ENCODE results near the gene RDH8. TPM values are rescaled to one million over a fixed set of nuclear protein-coding genes. Genes with fewer than 3 reads are reported as not detected.

Gene RDH8
- total RNA-seq, 1 experiment from 2014 or later, result not detected

DNA sequence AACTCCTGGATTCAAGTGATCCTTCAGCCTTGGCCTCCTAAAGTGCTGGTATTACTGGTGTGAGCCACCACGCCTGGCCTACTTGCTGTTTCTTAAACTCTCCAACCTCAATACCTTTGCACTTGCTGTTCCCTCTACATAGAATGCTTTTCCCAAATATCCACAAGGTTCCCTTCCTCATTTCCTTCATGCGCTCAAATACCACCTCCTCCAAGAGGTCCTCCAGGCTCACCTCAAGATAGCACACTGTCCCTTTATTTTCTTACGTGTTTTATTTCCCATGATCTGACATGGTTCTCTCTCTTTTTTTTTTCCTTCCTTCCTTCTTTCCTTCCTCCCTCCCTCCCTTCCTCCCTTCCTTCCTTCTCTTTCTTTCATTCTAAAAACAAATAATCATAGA, 13.5 kb downstream of the RDH8 start:
- no peaks in the 10 kb centered on the region for H3K4me1 ChIP-seq
- no peaks in the 10 kb centered on the region for H3K9me3 ChIP-seq
- CTCF ChIA-PET, result interaction anchor here (1.3 to 1.7 kb wide), 3 partner anchors 26 to 95 kb away, joined by 3 to 34 read pairs (median 29); no protein-coding TSS in a partner anchor
- Mint-ChIP-seq H3K27me3 (ENCODE audit: insufficient read depth, unreplicated experiment) (peaks cover 13% of the 10 kb centered on the region), H3K9me3 (ENCODE audit: unreplicated experiment) (no peaks in the 10 kb centered on the region), H3K4me1 (ENCODE audit: low read depth, unreplicated experiment) (no peaks in the 10 kb centered on the region), H3K27ac (ENCODE audit: unreplicated experiment) (no peak overlapping the region), H3K36me3 (ENCODE audit: insufficient read depth, unreplicated experiment) (peaks cover 4% of the 10 kb centered on the region), H3K4me3 (ENCODE audit: unreplicated experiment) (no peak overlapping the region)
- no TSS peak for BruUV-seq (replicated peaks)
- H3K36me3 ChIP-seq (ENCODE audit: control insufficient read depth, insufficient read depth, low read length), result no peaks in the 10 kb centered on the region
- DNase-seq, result no peak
- no peak overlapping the region for H3K4me3 ChIP-seq (ENCODE audit: low read depth, low read length)
- TF ChIP-seq, protein P1, sequence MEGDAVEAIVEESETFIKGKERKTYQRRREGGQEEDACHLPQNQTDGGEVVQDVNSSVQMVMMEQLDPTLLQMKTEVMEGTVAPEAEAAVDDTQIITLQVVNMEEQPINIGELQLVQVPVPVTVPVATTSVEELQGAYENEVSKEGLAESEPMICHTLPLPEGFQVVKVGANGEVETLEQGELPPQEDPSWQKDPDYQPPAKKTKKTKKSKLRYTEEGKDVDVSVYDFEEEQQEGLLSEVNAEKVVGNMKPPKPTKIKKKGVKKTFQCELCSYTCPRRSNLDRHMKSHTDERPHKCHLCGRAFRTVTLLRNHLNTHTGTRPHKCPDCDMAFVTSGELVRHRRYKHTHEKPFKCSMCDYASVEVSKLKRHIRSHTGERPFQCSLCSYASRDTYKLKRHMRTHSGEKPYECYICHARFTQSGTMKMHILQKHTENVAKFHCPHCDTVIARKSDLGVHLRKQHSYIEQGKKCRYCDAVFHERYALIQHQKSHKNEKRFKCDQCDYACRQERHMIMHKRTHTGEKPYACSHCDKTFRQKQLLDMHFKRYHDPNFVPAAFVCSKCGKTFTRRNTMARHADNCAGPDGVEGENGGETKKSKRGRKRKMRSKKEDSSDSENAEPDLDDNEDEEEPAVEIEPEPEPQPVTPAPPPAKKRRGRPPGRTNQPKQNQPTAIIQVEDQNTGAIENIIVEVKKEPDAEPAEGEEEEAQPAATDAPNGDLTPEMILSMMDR (IDR thresholded peaks at IDR 0.05; ENCODE audit: insufficient read depth in 1 of 2, low read depth in 1 of 2, low read length in 1 of 2, severe bottlenecking in 1 of 2, unreplicated experiment in 1 of 2), result no peak
- POLR2A ChIA-PET, result no interaction called here
- intact Hi-C loops (cut with micrococcal nuclease; ENCODE audit: unreplicated experiment), result loop anchor here (1.0 kb wide), 1 partner anchor 92 kb away; no protein-coding TSS in a partner anchor
- H3K27me3 ChIP-seq (replicated peaks; ENCODE audit: control insufficient read depth, insufficient read depth, low read length), result no peaks in the 10 kb centered on the region

- intact Hi-C loops (cut with micrococcal nuclease; ENCODE audit: unreplicated experiment), result loop anchor here (1.0 kb wide), 1 partner anchor 93 kb away; no protein-coding TSS in a partner anchor
- H3K4me1 Mint-ChIP-seq (ENCODE audit: low read depth, unreplicated experiment), result no peaks in the 10 kb centered on the region
- ChIA-PET POLR2A (no interaction called here), CTCF (interaction anchor here (0.6 to 1.7 kb wide), 9 partner anchors 18 to 1784 kb away, joined by 3 to 34 read pairs (median 4); partner anchors contain the start of gene OLFM2)
- peaks cover 4% of the 10 kb centered on the region for H3K36me3 Mint-ChIP-seq (ENCODE audit: insufficient read depth, unreplicated experiment)
- H3K4me3 Mint-ChIP-seq (ENCODE audit: unreplicated experiment), result no peak overlapping the region
- Histone ChIP-seq H3K36me3 (ENCODE audit: control insufficient read depth, insufficient read depth, low read length) (no peaks in the 10 kb centered on the region), H3K4me3 (ENCODE audit: low read depth, low read length) (no peak overlapping the region), H3K9me3 (no peaks in the 10 kb centered on the region), H3K4me1 (no peaks in the 10 kb centered on the region), H3K27me3 (replicated peaks; ENCODE audit: control insufficient read depth, insufficient read depth, low read length) (no peaks in the 10 kb centered on the region)
- no peaks in the 10 kb centered on the region for H3K9me3 Mint-ChIP-seq (ENCODE audit: unreplicated experiment)
- DNase-seq, result peak; percentile 91 to 95
- TF ChIP-seq, protein P1 (IDR thresholded peaks at IDR 0.05; ENCODE audit: insufficient read depth in 1 of 2, low read depth in 1 of 2, low read length in 1 of 2, severe bottlenecking in 1 of 2, unreplicated experiment in 1 of 2), result peak; percentile 88 to 95
- peaks cover 16% of the 10 kb centered on the region for H3K27me3 Mint-ChIP-seq (ENCODE audit: insufficient read depth, unreplicated experiment)
- BruUV-seq (replicated peaks), result no TSS peak
- no peak overlapping the region for H3K27ac Mint-ChIP-seq (ENCODE audit: unreplicated experiment)
These were observed 14.1 kb downstream of the RDH8 start for GRCh38 chr19:10027158-10027997.

DNA sequence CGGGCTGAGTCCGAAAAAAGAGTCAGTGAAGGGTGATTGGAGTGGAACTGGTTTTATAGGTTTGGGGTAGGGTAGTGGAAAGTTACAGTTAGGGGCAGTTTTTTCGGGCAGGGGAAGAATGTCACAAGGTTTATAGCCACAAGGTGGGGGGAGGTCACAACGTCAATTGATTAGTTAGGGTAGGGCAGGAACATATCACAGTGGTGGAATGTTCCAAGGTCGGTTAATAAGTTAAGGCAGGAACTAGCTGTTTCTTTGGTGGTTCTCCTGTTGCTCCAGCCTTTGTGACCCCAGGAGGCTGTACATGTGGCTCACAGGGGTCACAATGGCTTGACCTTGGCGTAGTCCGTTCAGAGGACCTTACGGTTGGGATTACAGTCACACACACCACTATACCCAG, 20.3 kb downstream of the RDH8 start:
- POLR2A ChIA-PET, result no interaction called here
- no peak overlapping the region for H3K4me3 Mint-ChIP-seq (ENCODE audit: unreplicated experiment)
- peaks cover 10% of the 10 kb centered on the region for H3K4me1 Mint-ChIP-seq (ENCODE audit: low read depth, unreplicated experiment)
- H3K36me3 Mint-ChIP-seq (ENCODE audit: insufficient read depth, unreplicated experiment), result no peaks in the 10 kb centered on the region
- no TSS peak for BruUV-seq (replicated peaks)
- H3K27me3 Mint-ChIP-seq (ENCODE audit: insufficient read depth, unreplicated experiment), result peaks cover 15% of the 10 kb centered on the region
- H3K9me3 Mint-ChIP-seq (ENCODE audit: unreplicated experiment), result no peaks in the 10 kb centered on the region
- Histone ChIP-seq H3K36me3 (ENCODE audit: control insufficient read depth, insufficient read depth, low read length) (no peaks in the 10 kb centered on the region), H3K4me1 (peaks cover 15% of the 10 kb centered on the region), H3K4me3 (ENCODE audit: low read depth, low read length) (no peak overlapping the region), H3K9me3 (no peaks in the 10 kb centered on the region), H3K27me3 (replicated peaks; ENCODE audit: control insufficient read depth, insufficient read depth, low read length) (no peaks in the 10 kb centered on the region)
- TF ChIP-seq, protein P1 (IDR thresholded peaks at IDR 0.05; ENCODE audit: insufficient read depth in 1 of 2, low read depth in 1 of 2, low read length in 1 of 2, severe bottlenecking in 1 of 2, unreplicated experiment in 1 of 2), result no peak
- intact Hi-C loops (cut with micrococcal nuclease; ENCODE audit: unreplicated experiment), result no loop called here
- H3K27ac Mint-ChIP-seq (ENCODE audit: unreplicated experiment), result no peak overlapping the region
- CTCF ChIA-PET, result interaction anchor here (0.7 kb wide), 1 partner anchor 1098 kb away, joined by 3 read pairs; no protein-coding TSS in a partner anchor
- no peak for DNase-seq
